GM19438 (cell line): ENCODE results near the gene RXYLT1.

Source experiments
- ATAC-seq: cut with Tn5 transposase; IDR thresholded peaks from one replicate; pipeline ENCODE4 v1.9.1; 2021; ENCODE audit warnings: low read depth; ENCODE audit not compliant: unreplicated experiment

The RXYLT1 gene

DNA sequence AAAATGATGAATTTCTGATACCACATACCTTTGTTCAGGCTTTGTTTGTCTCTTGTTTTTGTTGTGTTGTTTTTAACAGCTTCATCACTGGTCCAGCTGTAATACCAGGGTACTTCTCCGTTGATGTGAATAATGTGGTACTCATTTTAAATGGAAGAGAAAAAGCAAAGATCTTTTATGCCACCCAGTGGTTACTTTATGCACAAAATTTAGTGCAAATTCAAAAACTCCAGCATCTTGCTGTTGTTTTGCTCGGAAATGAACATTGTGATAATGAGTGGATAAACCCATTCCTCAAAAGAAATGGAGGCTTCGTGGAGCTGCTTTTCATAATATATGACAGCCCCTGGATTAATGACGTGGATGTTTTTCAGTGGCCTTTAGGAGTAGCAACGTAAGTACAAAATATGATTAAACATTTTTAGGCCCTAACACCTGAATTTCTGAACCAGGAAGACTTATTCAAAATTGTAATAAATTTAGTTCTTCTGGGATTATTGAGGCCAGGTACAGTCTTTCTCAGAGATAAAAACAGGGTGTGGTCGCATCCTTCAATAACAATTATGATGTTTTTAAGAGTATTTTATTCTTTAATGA is 22.4 kb downstream of the RXYLT1 start:
- ATAC-seq: no peak

- no peak for ATAC-seq
Observed at GRCh38 chr12:63804746-63805145, 25.0 kb downstream of the RXYLT1 start.

DNA sequence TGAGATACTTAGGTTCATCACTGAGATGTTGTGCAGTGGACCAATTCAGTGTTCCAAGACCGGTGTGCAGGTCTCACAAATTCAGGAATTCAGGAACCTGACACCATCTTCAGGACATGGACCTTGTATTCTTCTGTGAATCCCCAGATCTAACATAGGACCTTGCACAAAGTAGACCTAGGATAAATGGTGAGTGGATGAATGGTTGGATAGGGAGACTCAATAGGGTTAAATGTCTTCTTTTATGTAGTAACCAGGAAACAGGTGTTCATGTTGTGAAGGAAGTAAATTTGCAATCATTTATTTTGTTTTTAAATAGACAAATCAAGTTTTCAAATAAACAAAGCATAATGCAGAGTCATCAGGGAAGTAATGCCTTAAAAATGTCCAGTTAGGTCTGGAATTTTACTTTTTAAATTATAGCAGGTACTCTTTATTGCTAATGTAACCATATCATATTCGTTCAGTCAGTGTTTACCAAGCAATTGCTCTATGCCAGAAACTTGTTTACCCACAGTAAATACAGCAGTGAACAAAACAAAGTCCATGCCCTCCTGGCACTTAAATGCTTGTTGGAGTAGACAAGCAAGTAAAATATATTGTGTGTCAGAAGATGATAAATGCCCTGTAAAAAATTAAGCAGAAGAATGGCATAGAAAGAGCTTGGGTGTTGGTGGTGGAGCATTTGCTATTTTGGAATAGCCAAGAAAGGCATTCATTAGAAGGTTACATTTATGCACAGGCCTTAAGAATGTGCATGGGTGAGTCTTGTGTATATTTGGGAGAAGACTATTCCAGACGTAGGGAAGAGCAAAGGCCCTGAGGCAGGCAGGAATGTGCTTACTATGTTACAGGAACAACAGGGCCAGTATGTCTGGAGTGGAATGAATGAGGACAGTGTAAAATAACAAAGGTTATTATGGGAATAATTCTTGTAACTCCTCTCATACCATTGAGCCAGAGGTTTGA is 26.3 kb downstream of the RXYLT1 start:
- no peak for ATAC-seq

GRCh38 chr12:63808631-63809030 is 28.9 kb downstream of the RXYLT1 start:
- no peak for ATAC-seq

DNA sequence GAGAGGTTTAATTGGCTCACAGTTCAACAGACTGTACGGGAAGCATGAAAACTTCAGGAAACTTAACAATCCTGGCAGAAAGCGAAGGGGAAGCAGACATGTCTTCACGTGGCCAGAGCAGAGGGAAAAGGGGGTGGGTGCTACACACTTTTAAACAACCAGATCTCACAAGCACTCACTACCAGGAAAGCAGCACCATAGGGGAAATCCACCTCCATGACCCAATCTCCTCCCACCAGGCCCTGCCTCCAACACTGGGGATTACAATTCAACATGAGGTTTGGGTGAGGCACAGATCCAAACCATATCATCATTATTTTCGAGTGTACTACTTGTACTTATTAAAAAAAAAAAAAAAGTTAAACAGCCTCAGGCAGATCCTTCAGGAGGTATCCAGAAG is 29.9 kb downstream of the RXYLT1 start:
- ATAC-seq: no peak

DNA sequence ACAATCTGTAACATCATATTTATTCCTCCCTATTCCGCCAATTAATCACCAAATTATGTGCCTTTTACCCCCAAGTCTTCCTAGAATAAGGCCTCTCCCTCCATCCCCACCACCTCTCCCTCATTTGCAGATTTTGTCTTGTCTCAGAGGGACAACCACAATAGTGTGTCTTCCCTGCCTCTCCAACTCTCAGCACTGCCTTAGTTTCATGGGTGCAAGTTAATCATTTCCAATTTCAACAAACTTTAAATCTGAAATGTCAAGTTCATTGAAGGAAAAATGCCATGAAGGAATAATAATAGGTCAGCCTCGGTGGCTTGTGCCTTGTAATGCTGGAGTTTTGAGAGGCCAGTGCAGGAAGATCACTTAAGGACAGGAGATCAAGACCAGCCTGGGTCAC is 31.6 kb downstream of the RXYLT1 start:
- no peak for ATAC-seq

GRCh38 chr12:63811755-63812154 is 32.0 kb downstream of the RXYLT1 start:
- ATAC-seq: no peak

- peak; percentile 49 for ATAC-seq
Observed at GRCh38 chr12:63814146-63814772, 34.5 kb downstream of the RXYLT1 start.

GRCh38 chr12:63815482-63815852 is 35.8 kb downstream of the RXYLT1 start:
- no peak for ATAC-seq

DNA sequence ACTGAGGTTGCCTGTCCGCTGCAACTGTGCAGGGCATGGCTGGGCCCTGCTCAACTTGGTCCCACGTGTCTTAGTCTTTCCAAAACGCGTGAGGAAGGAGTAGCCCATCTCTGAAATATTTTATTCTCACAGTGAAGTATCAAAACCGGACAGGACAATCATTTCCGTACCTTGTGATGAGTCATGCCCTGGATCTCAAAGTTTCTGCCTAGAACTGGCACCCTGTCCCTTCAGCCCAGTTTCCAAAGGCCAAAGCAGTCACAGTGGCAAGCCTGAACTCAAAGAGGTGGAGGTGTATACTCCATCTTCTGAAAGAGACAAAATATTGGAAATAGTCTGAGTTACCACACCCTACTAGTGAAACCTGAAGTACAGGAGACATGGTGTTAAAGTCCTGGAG is 36.3 kb downstream of the RXYLT1 start:
- ATAC-seq: no peak

DNA sequence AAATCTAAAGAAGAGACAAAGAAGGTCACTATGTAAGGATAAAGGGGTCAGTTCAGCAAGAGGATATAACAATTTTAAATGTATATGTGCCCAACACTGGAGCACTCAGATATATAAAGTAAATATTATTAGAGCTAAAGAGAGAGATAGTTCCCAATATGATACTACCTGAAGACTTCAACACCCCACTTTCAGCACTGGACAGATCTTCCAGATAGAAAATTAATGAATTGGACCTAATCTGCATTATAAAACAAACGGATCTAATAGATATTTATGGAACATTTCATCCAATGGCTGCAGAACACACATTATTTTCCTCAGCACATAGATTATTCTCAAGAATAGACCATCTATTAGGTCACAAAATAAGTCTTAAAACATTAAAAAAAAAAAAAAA is 40.7 kb downstream of the RXYLT1 start:
- ATAC-seq: no peak

DNA sequence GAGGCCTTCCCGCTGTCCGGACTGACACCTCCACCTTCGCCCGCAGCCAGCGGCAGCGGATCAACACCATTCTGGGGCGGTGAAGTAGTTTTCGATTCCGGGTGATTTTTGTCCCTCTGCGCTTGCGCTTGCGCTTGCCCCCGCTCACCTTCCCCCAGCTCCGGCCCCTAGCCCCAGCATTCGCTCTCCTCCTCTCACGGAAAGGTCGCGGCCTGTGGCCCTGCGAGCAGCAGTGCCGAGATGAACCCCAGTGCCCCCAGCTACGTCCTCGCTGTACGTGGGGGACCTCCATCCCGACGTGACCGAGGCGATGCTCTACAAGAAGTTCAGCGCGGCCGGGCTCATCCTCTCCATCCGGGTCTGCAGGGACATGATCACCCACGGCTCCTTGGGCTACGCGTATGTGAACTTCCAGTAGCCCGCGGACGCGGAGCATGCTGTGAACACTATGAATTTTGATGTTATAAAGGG is 42.1 kb downstream of the RXYLT1 start:
- ATAC-seq: peak; percentile 55

GRCh38 chr12:63822352-63822751 is 42.6 kb downstream of the RXYLT1 start:
- ATAC-seq: no peak

DNA sequence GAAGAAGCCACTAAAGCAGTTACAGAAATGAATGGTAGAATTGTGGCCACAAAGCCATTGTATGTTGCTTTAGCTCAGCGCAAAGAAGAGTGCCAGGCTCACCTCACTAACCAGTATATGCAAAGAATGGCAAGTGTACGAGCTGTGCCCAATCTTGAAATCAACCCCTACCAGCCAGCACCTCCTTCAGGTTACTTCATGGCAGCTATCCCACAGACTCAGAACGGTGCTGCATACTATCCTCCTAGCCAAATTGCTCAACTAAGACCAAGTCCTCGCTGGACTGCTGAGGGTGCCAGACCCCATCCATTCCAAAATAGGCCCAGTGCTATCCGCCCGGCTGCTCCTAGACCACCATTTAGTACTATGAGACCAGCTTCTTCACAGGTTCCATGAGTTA is 43.3 kb downstream of the RXYLT1 start:
- ATAC-seq: no peak

DNA sequence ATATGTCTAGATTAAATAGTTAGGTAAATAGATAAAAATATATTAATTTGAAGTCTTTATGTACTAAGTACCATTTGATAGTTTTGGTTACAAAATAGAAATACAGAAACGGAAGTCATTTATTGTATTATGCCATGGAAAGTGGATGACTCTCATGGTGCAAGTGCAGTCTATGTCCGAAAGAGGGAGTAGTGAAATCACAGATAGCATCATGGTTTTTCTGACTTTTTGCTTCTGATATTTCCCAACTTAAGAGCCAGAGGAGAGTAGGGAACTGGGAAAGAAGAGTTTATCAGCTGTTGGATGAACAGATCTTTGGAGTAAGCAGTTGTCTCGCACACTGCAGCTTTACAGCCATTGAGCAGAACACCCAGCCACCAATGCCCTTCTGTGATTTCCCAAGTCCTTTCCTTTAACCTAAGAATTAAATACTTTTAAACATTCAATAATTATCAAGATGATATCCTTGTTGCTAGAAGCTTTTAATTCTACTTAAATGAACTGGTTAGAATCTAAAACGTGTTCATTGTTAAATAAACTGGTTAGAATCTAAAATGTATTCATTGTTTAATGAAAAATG is 46.4 kb downstream of the RXYLT1 start:
- peak; percentile 63 for ATAC-seq

DNA sequence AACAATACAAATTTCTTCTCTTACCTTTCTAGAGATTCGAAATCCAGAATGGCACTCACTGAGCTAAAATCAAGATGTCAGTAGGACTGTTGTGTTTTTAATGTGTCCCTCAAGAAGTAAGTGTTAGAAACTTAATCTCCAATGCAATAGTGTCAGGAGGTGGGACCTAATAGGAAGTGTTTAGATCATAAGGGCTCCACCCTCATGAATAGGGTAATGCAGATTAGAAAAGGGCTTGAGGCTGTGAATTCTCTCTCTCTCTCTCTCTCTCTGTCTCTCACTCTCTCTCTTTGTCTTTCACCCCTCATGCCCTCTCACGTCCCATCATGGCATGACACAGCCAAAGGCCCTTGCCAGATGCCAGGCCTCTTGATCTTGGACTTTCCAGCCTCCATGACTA is 49.2 kb downstream of the RXYLT1 start:
- no peak for ATAC-seq

DNA sequence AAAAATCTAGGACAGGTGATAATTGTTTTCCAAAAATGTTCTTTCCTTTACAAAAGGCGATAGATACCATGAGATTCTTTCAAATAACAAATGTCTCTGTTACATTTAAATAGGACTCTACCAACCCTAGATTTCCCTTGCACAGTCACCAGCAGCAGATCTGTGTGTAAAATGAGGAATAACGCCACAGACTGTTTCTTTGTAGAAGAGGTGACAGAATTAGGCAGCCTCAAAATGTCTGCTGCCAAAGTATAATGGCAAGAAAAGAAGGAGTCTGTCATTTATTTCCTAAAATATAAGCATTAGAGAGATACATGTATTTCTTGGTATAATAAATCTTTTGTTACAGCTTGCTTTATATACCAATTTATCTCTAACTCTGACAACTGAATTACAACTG is 56.3 kb downstream of the RXYLT1 start:
- no peak for ATAC-seq

GRCh38 chr12:63836936-63837335 is 57.2 kb downstream of the RXYLT1 start:
- no peak for ATAC-seq

DNA sequence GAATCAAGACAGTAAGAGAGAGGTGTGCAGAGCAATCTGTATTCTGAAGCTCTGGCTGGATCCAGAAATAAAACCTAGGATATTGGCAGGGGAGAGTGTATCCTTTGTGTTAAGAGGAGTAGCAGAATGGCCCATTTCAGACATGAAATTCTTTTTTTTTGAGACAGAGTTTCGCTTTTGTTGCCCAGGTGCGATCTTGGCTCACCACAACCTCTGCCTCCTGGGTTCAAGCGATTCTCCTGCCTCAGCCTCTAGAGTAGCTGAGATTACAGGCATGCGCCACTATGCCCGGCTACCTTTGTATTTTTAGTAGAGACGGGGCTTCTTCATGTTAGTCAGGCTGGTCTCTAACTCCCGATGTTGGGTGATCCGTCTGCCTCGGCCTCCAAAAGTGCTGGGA is 58.7 kb downstream of the RXYLT1 start:
- ATAC-seq: no peak

DNA sequence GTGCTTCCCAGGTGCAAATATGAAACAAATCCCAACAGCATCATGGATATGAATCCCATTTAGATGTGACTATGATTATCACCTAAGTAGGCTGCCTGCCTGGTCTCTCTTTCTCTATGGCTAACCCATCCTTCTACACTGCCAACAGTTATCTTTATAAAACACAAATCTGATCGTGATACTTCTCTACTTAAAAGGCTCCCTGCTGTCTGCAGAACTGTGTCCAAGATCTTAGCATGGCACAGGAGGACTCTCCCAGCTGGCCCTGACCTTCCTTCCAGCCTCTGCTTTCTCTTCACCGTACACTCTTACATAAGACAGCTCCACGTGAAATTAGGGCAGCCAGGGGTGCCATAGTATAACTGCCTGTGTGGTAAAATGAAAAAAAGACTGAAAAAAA is 61.3 kb downstream of the RXYLT1 start:
- ATAC-seq: no peak

DNA sequence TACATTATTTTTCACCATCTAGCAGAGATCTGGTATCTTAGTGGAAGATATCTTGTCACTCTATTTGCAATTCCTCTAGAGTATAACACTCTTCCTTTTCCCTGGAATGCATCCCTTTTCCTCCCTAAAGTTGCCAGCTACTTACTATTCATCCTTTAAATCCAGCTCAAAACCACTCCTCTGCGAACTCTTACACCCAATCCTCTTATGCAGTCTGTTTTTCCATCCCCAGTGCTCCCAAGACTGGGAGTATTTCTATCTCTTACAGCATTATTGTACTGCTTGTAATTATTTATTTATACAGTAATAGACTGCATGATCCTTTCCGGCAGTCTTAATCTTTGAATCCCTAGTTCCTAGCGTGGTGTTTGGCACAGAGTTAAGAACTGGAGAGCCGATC is 61.9 kb downstream of the RXYLT1 start:
- no peak for ATAC-seq
